OCI-LY3 (cell line): Measurements from ENCODE around the gene ARPP19.
"Not testable (repeated sequence)": the region's sequence is repeated elsewhere in the genome, so short reads cannot be mapped to it uniquely, and the experiment has no call there.

Experiments used
- H2AFZ ChIP-seq: fragments of 200-600, 300-600 bp; shearing (Covaris generic); 2 replicates; pipeline ENCODE4 v1.6.0; 2014; ENCODE audit warnings: antibody characterized with exemption, low read depth, low read length
- H3K27ac ChIP-seq: fragments of 200-600, 300-600 bp; sonication (generic); 2 replicates; pipeline ENCODE4 v1.5.1; 2014; ENCODE audit warnings: mild to moderate bottlenecking, low read length, moderate library complexity, mixed read lengths
- H3K27me3 ChIP-seq: fragments of 200-600, 300-600 bp; sonication (generic); 2 replicates; pipeline ENCODE4 v1.6.1; 2014; ENCODE audit warnings: low read depth, low read length, mixed read lengths
- H3K36me3 ChIP-seq: fragments of 200-600, 300-600 bp; sonication (generic); replicated peaks from 2 replicates; pipeline ENCODE3; 2014; ENCODE audit warnings: low read depth, low read length, mixed read lengths
- H3K4me1 ChIP-seq: fragments of 300-600, 200-600 bp; sonication (generic); 2 replicates; pipeline ENCODE4 v1.6.1; 2014; ENCODE audit warnings: low read length, mixed read lengths
- H3K4me2 ChIP-seq: fragments of 200-600, 300-600 bp; sonication (generic); 2 replicates; pipeline ENCODE4 v1.6.1; 2014; ENCODE audit warnings: low read length, mixed read lengths
- H3K4me3 ChIP-seq: fragments of 300-600, 200-600 bp; sonication (generic); 2 replicates; pipeline ENCODE4 v1.5.1; 2014; ENCODE audit warnings: antibody characterized with exemption, mild to moderate bottlenecking, low read length, moderate library complexity
- H3K79me2 ChIP-seq: fragments of 300-600, 200-600 bp; shearing (Covaris generic); 2 replicates; pipeline ENCODE4 v1.6.1; 2014; ENCODE audit warnings: mild to moderate bottlenecking, low read length, mixed read lengths
- H3K9ac ChIP-seq: fragments of 300-600, 200-600 bp; shearing (Covaris generic); 2 replicates; pipeline ENCODE4 v1.6.0; 2014; ENCODE audit warnings: mild to moderate bottlenecking, low read length, moderate library complexity
- H3K9me3 ChIP-seq: fragments of 200-600, 300-600 bp; shearing (Covaris generic); 2 replicates; pipeline ENCODE4 v1.6.1; 2014; ENCODE audit warnings: low read length, mixed read lengths; ENCODE audit not compliant: insufficient read depth
- H4K20me1 ChIP-seq: fragments of 200-600, 300-600 bp; sonication (generic); 2 replicates; pipeline ENCODE4 v1.6.1; 2016; ENCODE audit warnings: low read length, mixed read lengths; ENCODE audit not compliant: insufficient read depth
- CTCF ChIP-seq: fragments of 200-600, 300-600 bp; sonication (generic); IDR thresholded peaks from 2 replicates; pipeline ENCODE4 v1.5.1; 2014; ENCODE audit warnings: antibody characterized with exemption, low read length, low read depth
- EZH2phosphoT487 ChIP-seq: fragments of 200-600 bp; shearing (Covaris generic); IDR thresholded peaks from 2 replicates; pipeline ENCODE4 v1.6.1; 2018; ENCODE audit warnings: antibody characterized with exemption, mixed run types, low read depth

ARPP19 gene

DNA sequence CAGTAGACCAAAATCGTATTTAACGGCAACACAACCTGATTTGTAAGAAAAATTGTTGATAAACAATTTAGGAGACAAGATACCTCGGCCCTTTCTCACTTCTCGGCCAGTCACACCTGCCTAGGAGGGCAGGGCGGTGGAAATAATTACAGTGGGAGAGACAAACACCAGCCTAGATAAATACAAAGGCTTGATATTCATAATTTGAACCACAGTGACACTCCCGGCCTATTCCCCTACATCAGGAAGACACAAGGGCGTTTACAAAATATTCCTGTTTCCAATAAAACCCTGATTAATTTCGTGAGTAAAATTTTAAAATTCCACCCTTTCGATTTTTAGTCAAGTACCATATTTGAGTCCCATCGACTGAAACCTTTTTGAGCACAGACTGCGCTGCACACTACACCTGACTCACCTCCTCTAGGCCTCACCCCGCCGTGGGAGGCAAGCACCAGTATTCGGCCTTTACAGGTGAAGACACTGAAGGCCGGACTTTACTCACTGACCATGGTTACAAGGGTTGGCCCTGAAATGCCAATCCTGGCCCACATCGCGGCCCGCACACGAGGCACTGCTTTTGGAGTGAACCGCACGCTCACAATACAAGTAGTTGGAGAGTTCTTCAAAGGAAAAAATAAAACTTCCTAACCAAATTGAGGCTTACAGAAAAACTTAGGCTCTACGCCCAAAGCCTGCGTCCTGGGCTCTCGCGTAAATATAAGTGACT lies 794 bp downstream of the ARPP19 start:
- no peak for TF ChIP-seq EZH2phosphoT487
- no peak for TF ChIP-seq CTCF
- 0 out of 2 replicates have a peak overlapping the region, but pooled peaks have one; percentile 98 for H2AFZ ChIP-seq
- peaks cover 56% of the 10 kb centered on the region for H3K79me2 ChIP-seq
- H3K36me3 ChIP-seq = peaks cover 14% of the 10 kb centered on the region
- peak overlapping the region; percentile 80 for H3K27ac ChIP-seq
- peak overlapping the region; percentile 81 for H3K4me3 ChIP-seq
- peak overlapping the region; percentile 97 for H3K9ac ChIP-seq
- no peaks in the 10 kb centered on the region for H3K9me3 ChIP-seq
- H3K4me1 ChIP-seq = peaks cover 30% of the 10 kb centered on the region
- H3K4me2 ChIP-seq = peak overlapping the region; percentile 90
- H3K27me3 ChIP-seq = no peaks in the 10 kb centered on the region
- H4K20me1 ChIP-seq = peaks cover 42% of the 10 kb centered on the region

DNA sequence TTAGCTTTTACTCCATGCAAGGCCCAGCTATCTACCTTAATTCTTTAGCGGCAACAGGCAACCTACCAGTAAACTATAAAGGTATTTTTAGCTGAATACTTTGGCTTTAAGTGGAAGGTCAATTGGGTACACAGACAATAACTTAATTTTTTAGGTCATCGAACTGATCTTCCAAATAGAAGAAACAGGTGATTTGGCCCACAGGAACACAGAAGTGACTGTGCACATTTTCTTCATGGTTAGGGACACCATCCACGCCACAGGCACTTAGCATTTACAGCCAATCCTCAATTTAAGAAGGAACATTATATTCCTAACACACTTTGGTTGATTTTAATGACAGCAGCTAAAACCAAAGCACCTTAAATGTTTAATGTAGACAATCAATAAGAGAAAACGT lies 1.9 kb downstream of the ARPP19 start:
- H3K4me1 ChIP-seq = peaks cover 30% of the 10 kb centered on the region
- peak overlapping the region; percentile 97 for H3K9ac ChIP-seq
- H3K79me2 ChIP-seq = peaks cover 68% of the 10 kb centered on the region
- peaks cover 52% of the 10 kb centered on the region for H4K20me1 ChIP-seq
- H2AFZ ChIP-seq = no peak overlapping the region
- peaks cover 14% of the 10 kb centered on the region for H3K36me3 ChIP-seq
- H3K4me2 ChIP-seq = peak overlapping the region; percentile 90
- no peaks in the 10 kb centered on the region for H3K9me3 ChIP-seq
- H3K27ac ChIP-seq = peak overlapping the region; percentile 80
- H3K4me3 ChIP-seq = peak overlapping the region; percentile 81
- TF ChIP-seq CTCF = no peak
- TF ChIP-seq EZH2phosphoT487 = no peak
- H3K27me3 ChIP-seq = no peaks in the 10 kb centered on the region

DNA sequence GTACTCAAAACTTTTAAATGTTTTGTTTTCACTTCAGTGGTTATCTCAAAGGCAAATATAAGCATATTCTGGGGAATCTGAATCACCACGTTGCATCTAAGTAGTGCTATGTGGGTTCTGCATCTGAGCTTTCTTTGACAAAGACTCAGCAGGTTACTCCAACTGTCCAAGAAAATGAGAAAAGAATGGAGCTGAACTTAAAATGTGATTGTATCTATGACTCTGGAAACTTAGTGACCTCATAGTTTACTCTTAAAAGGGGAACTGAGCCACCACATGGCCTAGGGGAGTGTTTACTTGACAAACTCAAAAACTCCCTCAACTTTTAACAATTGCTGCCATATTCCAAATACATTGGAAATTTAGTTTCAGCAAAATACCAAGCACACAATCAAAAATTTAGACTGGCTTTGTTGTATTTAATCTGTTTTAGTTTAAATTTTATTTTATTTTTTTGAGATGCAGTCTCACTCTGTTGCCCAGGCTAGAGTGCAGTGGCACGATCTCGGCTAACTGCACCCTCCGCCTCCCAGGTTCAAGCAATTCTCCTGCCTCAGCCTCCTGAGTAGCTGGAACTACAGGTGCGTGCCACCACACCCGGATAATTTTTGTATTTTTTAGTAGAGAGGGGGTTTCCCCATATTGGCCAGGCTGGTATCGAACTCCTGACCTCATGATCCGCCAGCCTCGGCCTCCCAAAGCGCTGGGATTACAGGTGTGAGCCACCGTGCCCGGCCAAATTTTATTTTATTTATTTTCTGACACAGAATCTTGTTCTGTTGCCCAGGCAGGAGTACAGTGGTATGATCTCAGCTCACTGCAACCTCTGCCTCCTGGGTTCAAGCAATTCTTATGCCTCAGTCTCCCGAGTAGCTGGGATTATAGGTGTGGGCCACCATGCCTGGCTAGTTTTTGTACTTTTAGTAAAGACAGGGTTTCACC lies 3.1 kb downstream of the ARPP19 start:
- Histone ChIP-seq H3K4me2 (peak overlapping the region; percentile 64), H3K4me3 (peak overlapping the region; percentile 22), H3K36me3 (peaks cover 15% of the 10 kb centered on the region), H4K20me1 (peaks cover 64% of the 10 kb centered on the region), H3K79me2 (peaks cover 80% of the 10 kb centered on the region), H3K4me1 (peaks cover 30% of the 10 kb centered on the region), H3K27ac (peak overlapping the region; percentile 34)
- not testable (repeated sequence) for H2AFZ ChIP-seq, H3K27me3 ChIP-seq, H3K9ac ChIP-seq, H3K9me3 ChIP-seq

- H3K4me3 ChIP-seq = no peak overlapping the region
- peaks cover 30% of the 10 kb centered on the region for H3K36me3 ChIP-seq
- H3K79me2 ChIP-seq = peaks cover 100% of the 10 kb centered on the region
- peaks cover 47% of the 10 kb centered on the region for H3K4me1 ChIP-seq
- no peak for TF ChIP-seq EZH2phosphoT487
- TF ChIP-seq CTCF = no peak
- no peaks in the 10 kb centered on the region for H3K9me3 ChIP-seq
- no peaks in the 10 kb centered on the region for H3K27me3 ChIP-seq
- no peak overlapping the region for H3K27ac ChIP-seq
- H3K4me2 ChIP-seq = no peak overlapping the region
- H4K20me1 ChIP-seq = peaks cover 85% of the 10 kb centered on the region
- H3K9ac ChIP-seq = no peak overlapping the region
- no peak overlapping the region for H2AFZ ChIP-seq
These were observed 5.2 kb downstream of the ARPP19 start for GRCh38 chr15:52563501-52564060.
